GM18861 (cell line): ENCODE results near the gene C22orf15.
A peak's percentile ranks its signal among the peaks of the same experiment; 100 is the strongest.
"Not testable (repeated sequence)": the region's sequence is repeated elsewhere in the genome, so short reads cannot be mapped to it uniquely, and the experiment has no call there.

ENCODE experiments used
- ATAC-seq: cut with Tn5 transposase; IDR thresholded peaks from one replicate; pipeline ENCODE4 v1.9.1; 2021; ENCODE audit not compliant: unreplicated experiment

Gene C22orf15, protein sequence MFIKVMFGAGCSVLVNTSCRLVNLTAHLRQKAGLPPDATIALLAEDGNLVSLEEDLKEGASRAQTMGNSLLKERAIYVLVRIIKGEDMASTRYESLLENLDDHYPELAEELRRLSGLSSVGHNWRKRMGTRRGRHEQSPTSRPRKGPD

GRCh38 chr22:23762842-23763578 lies at the start of gene C22orf15:
Gene C22orf15, plus strand, starts transcription at chr22:23762990. Its CDS starts 317 bp downstream, at chr22:23763307.
- no peak for ATAC-seq

DNA sequence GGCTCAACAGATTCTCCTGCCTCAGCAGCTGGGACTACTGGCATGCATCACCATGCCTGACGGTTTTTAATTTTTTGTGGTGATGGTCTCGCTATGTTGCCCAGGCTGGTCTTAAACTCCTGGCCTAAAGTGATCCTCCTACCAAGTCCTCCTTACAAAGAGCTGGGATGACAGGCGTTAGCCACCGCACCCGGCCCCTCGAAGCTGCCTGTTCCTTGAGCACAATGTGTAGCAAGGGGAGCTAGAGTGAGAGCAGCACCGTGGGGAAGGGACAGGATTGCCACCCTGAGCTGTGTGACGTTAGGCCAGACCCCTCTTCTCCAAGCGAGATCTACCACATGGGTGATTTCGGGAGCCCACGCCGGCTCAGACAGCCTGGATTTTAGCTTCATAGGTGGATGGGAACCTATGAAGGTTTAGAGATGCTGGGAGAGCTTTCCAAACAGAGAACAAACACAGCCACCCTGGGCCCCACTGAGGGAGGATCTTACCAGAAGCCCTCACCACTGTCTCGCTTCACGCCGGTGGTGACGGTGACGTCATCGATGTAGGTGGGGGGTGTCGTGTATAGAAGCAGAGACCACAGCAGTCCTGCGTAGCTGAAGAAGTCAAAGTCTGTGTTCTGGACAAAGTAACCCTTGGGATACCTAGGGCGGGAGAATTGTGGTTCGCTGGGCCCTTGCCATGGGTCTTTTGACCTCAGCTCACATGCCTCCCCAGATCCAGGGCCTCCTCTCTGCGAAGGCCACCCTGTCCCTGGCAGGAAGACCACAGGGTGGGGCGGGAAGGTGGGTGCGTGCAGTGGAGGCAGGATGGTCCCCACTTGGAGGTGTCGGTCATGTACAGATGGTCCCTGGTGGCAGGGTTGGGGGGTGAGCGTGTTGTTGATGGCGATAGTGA lies 48.8 kb upstream of the C22orf15 start:
- no peak for ATAC-seq

DNA sequence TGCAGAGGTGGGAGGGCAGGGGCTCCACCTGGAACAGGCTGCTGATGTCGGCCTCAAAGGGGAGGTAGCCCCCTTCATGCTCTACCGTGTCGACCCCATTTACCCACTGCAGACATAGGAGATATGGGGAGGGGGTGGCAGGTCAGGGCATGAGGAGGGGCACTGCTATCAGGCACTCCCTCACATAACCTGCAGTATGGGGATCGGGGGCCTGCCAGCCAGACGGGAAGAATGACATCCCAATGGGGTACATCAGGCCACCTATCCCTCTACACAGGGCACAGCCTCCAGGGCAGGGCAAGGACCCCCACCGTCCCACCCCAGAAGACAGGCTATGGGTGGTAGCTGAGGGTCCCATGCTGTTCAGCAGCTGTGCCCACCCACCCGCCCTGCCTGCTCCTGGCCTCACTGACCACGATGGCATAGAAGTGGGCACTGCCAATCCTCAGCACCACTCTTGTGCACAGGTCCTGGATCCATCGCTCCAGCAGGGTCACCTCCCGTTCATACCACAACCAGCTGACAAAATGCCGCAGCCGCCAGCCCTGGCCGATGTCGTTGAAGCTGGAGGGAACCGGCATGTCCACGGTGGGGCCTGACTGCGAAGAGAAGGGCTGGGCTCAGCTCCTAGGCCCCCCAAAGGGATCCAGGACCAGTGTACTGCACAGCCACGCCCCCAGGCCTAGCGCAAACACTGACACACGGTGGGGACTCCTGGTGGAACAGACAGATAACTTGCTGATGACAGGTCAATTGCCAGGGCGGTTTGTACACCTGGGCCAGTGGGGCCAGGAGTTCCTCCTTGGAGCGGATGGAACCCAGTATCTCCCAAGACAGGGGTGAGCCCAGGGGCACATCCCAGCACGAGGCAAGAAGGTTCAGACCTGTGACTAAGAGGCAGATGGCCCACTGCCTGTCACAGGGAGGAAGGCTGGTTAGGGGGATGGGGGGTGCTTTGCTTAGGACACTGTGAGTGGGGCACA lies 47.9 kb upstream of the C22orf15 start:
- no peak for ATAC-seq

DNA sequence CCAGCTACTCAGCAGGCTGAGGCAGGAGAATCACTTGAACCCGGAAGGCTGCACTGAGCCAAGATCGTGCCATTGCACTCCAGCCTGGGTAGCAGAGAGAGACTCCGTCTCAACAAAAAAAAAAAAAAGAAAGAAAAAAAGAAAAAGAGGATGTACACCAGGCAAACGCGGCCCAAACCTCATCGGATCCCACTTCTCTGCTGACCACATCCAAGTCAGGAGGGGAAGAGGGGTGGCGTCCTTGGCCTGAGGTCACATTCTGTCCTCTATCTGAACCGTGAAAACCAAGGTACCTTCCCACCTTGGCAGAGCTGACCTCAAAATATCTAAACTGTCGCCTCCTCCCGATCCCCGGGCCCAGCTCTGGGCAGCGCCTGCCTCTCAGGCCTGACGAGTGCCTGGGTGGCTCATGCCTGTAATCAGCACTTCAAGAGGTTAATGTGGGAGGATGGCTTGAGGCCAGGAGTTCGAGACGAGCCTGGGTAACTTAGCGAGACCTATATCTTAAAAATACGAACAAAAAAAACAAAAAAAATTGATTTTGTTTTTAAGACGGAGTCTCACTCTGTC lies 46.9 kb upstream of the C22orf15 start:
- ATAC-seq: no peak

DNA sequence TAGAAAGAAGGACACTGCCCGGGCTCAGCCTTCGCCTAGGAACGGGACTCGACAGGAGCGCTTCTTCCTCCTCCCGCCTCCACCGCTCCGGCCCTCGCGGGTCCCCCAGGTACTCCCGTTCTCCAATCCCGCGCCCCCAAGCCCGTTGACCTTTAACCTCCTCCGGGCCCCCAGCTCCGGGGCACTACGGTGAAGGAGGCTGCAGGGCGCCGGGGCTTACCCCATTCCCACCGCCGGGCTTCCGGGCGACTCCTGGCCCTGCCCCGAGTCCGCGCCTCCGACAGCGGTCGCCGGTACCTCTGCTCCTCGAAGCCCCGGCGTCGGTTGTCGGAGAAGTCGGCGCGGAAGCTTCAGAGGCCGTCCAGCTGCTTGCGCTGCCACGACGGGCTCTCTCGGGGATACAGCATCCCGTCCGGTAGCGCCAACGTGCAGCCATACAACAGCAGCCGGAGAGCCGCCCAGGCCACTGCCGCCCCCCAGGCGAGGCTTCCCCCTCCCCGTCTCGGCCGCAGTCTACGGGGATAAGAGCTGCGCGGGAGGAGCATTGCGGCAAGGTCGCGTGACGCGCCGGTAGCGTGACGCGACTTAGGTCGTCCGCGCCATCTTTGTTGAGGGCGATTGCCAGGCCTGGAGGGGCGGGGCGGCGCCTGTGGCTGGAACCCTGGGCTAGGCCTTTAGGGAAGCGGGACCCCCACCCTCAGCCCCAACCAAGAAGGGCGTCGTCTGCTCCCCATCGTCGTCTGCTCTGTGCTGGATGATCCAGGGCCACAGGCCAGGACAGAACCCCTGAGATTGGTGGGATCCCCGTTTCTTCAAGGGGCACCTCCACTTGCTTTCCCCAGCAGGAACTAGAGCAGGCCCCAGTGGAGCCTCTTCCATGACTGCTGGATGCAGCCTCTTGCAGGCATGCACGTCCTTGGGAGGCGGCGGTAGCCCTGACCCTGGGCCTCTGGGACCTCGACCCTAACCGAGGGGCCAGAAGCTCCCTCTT lies 45.7 kb upstream of the C22orf15 start:
- peak; percentile 69 for ATAC-seq

DNA sequence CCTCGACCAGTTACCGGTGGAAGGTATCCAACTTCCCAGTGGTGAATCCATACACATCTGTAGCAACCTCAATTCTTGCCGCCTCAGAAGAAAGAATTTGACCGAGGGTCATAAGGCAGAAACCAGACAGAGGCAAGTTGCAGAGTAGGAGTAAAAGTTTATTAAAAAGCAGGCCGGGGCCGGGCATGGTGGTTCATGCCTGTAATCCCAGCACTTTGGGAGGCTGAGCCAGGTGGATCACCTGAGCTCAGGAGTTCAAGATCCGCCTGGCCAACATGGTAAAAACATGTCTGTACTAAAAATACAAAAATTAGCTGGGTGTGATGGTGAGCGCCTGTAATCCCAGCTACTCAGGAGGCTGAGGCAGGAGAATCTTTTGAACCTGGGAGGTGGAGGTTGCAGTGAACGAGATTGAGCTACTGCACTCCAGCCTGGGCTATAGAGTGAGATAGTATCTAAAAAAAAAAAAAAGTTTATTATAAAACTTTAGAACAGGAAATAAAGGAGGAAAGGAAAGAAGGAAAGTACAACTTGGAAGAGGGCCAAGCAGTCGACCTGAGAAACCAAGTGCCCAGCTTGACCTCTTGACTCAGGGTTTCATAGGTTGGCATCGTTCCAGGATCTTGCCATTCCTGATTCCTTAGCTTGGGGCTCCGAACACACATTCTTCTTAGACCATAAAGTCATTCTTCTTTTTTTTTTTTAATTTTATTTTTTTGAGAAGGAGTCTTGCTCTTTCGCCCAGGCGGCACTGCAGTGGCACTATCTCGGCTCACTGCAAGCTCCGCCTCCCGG lies 44.2 kb upstream of the C22orf15 start:
- no peak for ATAC-seq

DNA sequence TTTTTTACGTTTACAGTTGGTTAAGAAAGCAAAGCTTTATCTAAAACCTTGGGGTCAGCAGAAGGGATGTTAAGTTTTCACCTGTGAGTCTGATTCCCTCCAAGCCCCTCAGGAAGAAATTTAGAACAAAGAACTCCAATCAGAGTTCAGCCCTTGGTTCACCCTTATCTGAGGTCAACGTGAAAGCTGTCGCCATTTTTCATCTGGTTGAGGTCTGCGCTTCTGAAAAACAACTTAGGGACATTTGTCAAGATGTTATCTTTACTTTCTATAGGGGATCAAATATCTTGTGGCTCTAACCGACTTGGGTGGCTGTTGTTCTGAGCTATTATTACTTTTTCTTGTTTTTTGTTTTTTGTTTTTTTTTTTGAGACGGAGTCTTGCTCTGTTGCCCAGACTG lies 41.9 kb upstream of the C22orf15 start:
- no peak for ATAC-seq

- ATAC-seq: no peak
Observed at GRCh38 chr22:23722160-23722559, 40.6 kb upstream of the C22orf15 start.

DNA sequence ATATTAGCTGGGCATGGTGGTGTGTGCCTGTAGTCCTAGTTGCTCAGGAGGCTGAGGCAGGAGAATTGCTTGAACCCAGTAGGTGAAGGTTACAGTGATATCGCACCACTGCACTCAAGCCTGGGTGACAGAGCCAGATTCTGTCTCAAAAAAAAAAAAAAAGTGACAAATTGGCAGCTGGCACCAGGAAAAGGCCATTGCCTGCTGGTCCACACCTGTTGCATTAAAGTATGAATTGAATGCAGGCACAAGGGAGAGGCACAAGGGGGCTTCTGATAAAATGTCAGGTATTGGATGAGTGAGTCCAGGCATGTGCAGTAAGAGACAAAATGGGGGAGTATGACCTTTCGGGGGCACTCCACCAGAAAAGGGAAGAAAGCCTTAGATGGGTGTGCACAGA lies 40.1 kb upstream of the C22orf15 start:
- ATAC-seq: no peak

- not testable (repeated sequence) for ATAC-seq
Observed at GRCh38 chr22:23728108-23728507, 34.7 kb upstream of the C22orf15 start.

DNA sequence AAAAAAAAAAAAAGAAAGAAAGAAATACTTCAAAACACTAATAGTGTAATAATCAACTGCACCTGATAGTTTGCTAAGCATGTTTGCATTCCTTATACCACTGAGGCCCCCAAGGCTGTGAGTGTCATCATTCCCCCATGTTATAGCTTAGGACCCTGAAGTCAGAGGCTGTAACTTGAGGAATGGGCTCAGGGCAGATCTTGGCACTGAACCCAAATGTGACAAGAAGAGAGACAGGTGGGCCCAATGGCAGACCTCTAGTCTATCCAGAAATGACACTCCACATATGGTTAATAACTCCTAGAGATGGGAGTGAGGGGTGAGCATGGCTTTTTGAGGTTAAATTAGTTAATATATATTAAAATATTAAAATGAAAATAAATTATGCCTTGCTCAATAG lies 25.1 kb upstream of the C22orf15 start:
- no peak for ATAC-seq

DNA sequence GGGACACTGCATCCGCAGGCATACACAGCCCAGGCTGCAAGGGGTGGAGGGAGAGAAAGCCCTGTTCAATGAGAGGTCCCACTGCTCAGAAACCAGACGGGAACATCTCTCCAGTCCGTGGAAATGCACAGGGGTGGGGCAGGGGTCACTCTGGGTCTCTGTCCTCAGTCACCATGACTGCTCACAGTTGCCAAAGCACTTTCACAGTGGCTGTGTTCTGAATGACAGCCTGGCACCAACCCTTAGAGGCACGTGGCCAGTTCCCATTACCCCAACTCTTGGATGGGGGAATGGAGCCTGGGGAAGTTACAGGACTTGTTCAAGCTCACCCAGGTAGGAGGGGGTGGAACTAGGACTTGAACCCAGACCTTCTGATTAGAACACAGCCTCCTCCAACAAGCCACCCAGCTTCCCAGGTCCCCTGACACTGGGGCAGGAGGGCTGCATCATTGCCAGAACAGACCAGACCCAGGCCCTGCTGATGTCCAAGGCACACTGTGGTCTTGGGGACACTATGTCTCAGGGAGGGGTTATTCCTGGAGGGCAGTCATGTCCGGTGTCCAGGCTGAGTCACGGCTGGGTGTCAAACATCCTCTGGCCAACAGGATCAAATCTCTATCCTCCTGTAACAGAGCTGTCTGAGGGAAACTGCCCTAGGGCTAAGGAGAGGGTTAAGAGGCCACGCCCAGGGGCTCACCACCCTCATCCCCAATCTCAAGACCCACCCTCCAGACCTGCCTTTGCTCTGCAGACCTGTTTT lies 20.1 kb upstream of the C22orf15 start:
- no peak for ATAC-seq

DNA sequence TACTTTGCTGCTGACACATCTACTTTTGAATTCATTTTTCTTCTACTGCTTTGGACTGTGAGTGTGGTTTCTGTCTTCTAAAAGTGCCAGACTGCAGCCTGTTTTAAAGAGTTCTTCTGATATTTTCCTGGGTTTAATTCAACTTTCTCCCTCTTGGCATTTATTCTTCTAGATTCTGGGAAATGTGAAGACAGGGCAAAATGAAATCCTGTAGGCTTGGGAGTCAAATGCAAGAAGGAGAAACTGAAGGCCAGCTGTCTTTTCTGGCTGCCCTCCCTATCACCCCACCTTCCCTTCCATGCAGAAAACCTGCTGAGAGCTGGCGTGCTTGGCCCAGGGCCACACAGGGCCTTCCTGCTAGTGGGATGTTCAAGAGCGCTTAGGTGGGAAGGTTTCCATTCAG lies 19.5 kb upstream of the C22orf15 start:
- no peak for ATAC-seq

DNA sequence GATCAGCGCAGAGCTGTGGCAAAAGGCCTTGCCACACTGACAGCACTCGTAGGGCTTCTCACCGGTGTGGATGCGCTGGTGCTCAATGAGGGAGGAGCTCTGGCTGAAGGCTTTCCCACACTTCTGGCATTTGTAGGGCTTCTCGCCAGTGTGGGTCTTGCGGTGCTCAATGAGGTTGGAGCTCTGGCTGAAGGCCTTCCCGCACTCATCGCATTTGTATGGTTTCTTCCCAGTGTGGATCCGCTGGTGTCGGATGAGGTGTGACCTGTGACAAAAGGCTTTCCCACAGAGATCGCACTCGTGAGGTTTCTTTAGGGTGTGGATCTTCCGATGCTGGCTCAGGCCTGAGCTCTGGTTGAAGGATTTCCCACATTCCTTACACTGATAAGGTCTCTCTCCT lies 18.8 kb upstream of the C22orf15 start:
- ATAC-seq: no peak

GRCh38 chr22:23744485-23744884 lies 18.3 kb upstream of the C22orf15 start:
- no peak for ATAC-seq

DNA sequence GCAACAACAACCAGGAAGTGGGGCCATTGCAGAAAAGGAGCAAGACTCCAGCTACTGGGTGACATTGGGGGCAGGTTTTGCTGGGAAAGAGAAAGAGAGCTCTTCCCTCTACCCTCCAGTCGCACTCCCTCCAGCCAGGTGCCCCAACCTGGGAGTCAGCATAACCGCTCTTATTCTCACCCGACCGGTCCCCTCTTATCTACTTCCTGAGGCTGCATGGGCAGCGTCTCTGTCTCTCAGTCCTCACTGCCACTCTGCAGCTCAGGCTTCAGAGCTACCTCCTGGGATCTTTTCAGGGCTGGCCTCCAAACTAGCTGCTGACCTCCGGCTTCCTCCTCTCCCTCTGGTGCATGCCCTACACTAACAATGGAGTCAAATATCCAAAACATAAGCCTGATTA lies 17.0 kb upstream of the C22orf15 start:
- ATAC-seq: no peak

- ATAC-seq: no peak
Observed at GRCh38 chr22:23749841-23750301, 12.9 kb upstream of the C22orf15 start.

- ATAC-seq: no peak
Observed at GRCh38 chr22:23750367-23750713, 12.4 kb upstream of the C22orf15 start.
